ENCODE data around the gene SLIT3.

SLIT3 gene

GRCh38 chr5:168790002-168790635, 510.8 kb downstream of the SLIT3 start:
- Mint-ChIP-seq H3K36me3 (no peaks in the 10 kb centered on the region), H3K9me3 (no peaks in the 10 kb centered on the region), H3K4me1 (no peaks in the 10 kb centered on the region), H3K4me3 (no peak overlapping the region), H3K27ac (no peak overlapping the region), H3K27me3 (no peaks in the 10 kb centered on the region)

- Mint-ChIP-seq H3K4me1 (no peaks in the 10 kb centered on the region), H3K36me3 (no peaks in the 10 kb centered on the region), H3K27ac (no peak overlapping the region), H3K9me3 (no peaks in the 10 kb centered on the region), H3K4me3 (no peak overlapping the region), H3K27me3 (no peaks in the 10 kb centered on the region)
Measured at GRCh38 chr5:168788786-168789185, 512.2 kb downstream of the SLIT3 start.

- H3K27me3 Mint-ChIP-seq, result no peaks in the 10 kb centered on the region
- no peaks in the 10 kb centered on the region for H3K9me3 Mint-ChIP-seq
- H3K36me3 Mint-ChIP-seq, result no peaks in the 10 kb centered on the region
- no peak overlapping the region for H3K4me3 Mint-ChIP-seq
- no peak overlapping the region for H3K27ac Mint-ChIP-seq
- H3K4me1 Mint-ChIP-seq, result no peaks in the 10 kb centered on the region
Measured at GRCh38 chr5:168788107-168788506, 512.8 kb downstream of the SLIT3 start.

DNA sequence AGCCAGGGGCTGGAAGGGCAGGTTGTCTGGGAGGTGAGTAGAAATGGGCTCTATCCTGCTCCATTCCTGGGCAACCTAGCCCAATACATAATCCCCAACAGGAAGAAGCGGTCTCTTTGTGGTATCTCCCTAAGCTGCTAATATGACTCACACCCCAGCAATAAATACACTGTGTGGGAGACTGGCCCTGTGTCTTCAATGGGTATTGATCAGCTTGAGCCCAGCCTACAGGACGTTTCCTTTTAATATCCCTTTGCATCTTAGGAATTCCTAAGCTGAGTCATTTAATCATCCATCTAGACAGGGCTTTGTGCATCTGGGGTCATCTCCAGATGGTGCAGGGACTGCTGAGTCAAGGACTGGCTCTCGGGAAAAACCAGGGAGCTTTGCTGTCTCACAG, 514.8 kb downstream of the SLIT3 start:
- no peaks in the 10 kb centered on the region for H3K27me3 Mint-ChIP-seq
- no peaks in the 10 kb centered on the region for H3K36me3 Mint-ChIP-seq
- no peaks in the 10 kb centered on the region for H3K9me3 Mint-ChIP-seq

GRCh38 chr5:168784454-168784853, 516.5 kb downstream of the SLIT3 start:
- H3K27me3 Mint-ChIP-seq, result no peaks in the 10 kb centered on the region
- H3K9me3 Mint-ChIP-seq, result no peaks in the 10 kb centered on the region
- no peak overlapping the region for H3K27ac Mint-ChIP-seq
- H3K4me3 Mint-ChIP-seq, result no peak overlapping the region
- no peaks in the 10 kb centered on the region for H3K4me1 Mint-ChIP-seq
- H3K36me3 Mint-ChIP-seq, result no peaks in the 10 kb centered on the region

More for the DNA sequence above, 514.8 kb downstream of the SLIT3 start:
- no peaks in the 10 kb centered on the region for H3K4me1 Mint-ChIP-seq
- H3K27ac Mint-ChIP-seq, result no peak overlapping the region
- H3K4me3 Mint-ChIP-seq, result no peak overlapping the region

- H3K27me3 Mint-ChIP-seq, result no peaks in the 10 kb centered on the region
- no peak overlapping the region for H3K27ac Mint-ChIP-seq
- H3K9me3 Mint-ChIP-seq, result no peaks in the 10 kb centered on the region
- H3K4me3 Mint-ChIP-seq, result no peak overlapping the region
- no peaks in the 10 kb centered on the region for H3K4me1 Mint-ChIP-seq
- H3K36me3 Mint-ChIP-seq, result no peaks in the 10 kb centered on the region
Measured at GRCh38 chr5:168781941-168782571, 518.9 kb downstream of the SLIT3 start.

DNA sequence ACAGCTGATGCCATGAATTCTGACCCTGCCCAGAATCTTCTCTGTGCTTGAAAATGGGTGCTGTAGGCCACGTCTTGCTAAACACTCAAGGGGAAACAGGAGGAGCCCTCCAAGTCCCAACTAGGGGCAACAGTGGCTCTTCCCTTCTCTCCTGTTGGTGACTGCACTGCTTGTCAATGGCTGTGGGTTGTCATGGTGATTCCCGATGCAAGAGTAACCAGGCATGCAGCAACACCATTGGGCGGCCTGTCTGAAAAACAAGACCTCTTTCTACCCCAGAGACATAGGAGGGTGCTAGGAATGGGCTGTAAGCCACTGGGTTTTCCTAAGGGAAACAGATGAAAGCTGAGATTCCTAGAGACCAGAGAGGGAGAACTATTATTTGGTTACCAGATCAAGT, 520.1 kb downstream of the SLIT3 start:
- no peak overlapping the region for H3K4me3 Mint-ChIP-seq
- H3K36me3 Mint-ChIP-seq, result no peaks in the 10 kb centered on the region
- H3K27ac Mint-ChIP-seq, result no peak overlapping the region
- no peaks in the 10 kb centered on the region for H3K9me3 Mint-ChIP-seq
- no peaks in the 10 kb centered on the region for H3K4me1 Mint-ChIP-seq
- H3K27me3 Mint-ChIP-seq, result no peaks in the 10 kb centered on the region

GRCh38 chr5:168779333-168779732, 521.6 kb downstream of the SLIT3 start:
- no peaks in the 10 kb centered on the region for H3K36me3 Mint-ChIP-seq
- no peaks in the 10 kb centered on the region for H3K27me3 Mint-ChIP-seq
- no peak overlapping the region for H3K4me3 Mint-ChIP-seq
- no peak overlapping the region for H3K27ac Mint-ChIP-seq
- H3K4me1 Mint-ChIP-seq, result no peaks in the 10 kb centered on the region
- H3K9me3 Mint-ChIP-seq, result no peaks in the 10 kb centered on the region

DNA sequence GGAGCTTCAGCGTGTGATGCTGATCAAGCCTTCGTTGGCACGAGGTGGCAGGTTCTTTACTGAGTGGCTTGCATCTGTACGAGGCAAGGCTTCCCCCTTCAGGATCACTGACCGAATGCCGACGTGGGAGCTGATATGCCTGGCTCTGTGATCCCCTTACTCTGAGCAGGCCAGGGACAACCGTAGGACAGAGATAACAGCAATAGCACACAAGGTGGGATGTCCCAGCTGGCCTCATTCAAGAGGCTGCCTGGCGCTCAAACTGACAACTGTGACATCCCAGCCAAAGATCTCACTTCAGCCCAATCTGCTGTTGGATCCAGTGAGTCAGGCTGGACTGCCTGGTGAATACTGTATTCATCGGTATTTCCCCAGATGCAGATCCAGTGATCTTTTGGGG, 522.4 kb downstream of the SLIT3 start:
- no peaks in the 10 kb centered on the region for H3K9me3 Mint-ChIP-seq
- no peaks in the 10 kb centered on the region for H3K27me3 Mint-ChIP-seq
- no peak overlapping the region for H3K4me3 Mint-ChIP-seq
- no peak overlapping the region for H3K27ac Mint-ChIP-seq
- no peaks in the 10 kb centered on the region for H3K36me3 Mint-ChIP-seq
- no peaks in the 10 kb centered on the region for H3K4me1 Mint-ChIP-seq

- no peaks in the 10 kb centered on the region for H3K27me3 Mint-ChIP-seq
- H3K36me3 Mint-ChIP-seq, result no peaks in the 10 kb centered on the region
- H3K27ac Mint-ChIP-seq, result no peak overlapping the region
- no peak overlapping the region for H3K4me3 Mint-ChIP-seq
- H3K4me1 Mint-ChIP-seq, result no peaks in the 10 kb centered on the region
- H3K9me3 Mint-ChIP-seq, result no peaks in the 10 kb centered on the region
Measured at GRCh38 chr5:168777651-168778050, 523.3 kb downstream of the SLIT3 start.

GRCh38 chr5:168776070-168776469, 524.9 kb downstream of the SLIT3 start:
- Mint-ChIP-seq H3K27ac (no peak overlapping the region), H3K9me3 (no peaks in the 10 kb centered on the region), H3K4me3 (no peak overlapping the region), H3K27me3 (no peaks in the 10 kb centered on the region), H3K4me1 (no peaks in the 10 kb centered on the region), H3K36me3 (no peaks in the 10 kb centered on the region)

GRCh38 chr5:168773226-168773625, 527.7 kb downstream of the SLIT3 start:
- H3K4me3 Mint-ChIP-seq, result no peak overlapping the region
- H3K9me3 Mint-ChIP-seq, result no peaks in the 10 kb centered on the region
- H3K27me3 Mint-ChIP-seq, result no peaks in the 10 kb centered on the region
- H3K4me1 Mint-ChIP-seq, result no peaks in the 10 kb centered on the region
- H3K27ac Mint-ChIP-seq, result no peak overlapping the region
- H3K36me3 Mint-ChIP-seq, result no peaks in the 10 kb centered on the region

DNA sequence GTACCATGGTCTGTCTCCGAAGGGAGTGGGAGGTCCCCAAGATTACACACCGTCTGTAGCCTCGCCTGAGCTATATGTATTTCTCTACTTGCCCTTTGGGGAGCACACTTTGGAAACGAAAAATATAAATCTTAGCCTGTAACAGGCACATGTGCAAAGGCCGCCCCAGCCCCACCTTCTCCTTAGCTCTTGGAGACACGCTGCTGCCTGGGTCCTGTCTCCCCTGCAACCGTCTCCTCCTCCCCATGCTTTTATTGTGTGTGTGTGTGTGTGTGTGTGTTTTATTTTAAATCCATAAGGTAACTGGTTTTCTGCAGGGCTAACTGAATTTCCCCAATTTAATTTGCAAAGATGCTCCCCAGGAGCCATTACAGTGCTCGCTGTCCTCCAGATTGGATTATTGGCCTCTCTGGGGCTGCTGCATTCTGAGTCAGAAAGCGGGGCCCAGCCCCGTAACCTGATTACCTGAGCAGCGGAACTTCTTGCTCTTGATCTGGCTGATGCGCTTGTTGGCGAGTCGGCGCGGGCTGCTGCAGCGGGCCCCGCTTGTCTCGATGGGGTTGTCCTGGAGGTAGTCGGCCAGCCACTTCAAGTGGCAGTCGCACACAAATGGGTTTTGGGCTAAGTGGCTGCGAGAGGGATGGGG, 528.5 kb downstream of the SLIT3 start:
- Mint-ChIP-seq H3K4me1 (no peaks in the 10 kb centered on the region), H3K27ac (no peak overlapping the region), H3K36me3 (no peaks in the 10 kb centered on the region), H3K9me3 (no peaks in the 10 kb centered on the region), H3K27me3 (no peaks in the 10 kb centered on the region), H3K4me3 (no peak overlapping the region)

- Mint-ChIP-seq H3K4me1 (no peaks in the 10 kb centered on the region), H3K4me3 (no peak overlapping the region), H3K36me3 (no peaks in the 10 kb centered on the region), H3K27me3 (no peaks in the 10 kb centered on the region), H3K27ac (no peak overlapping the region), H3K9me3 (no peaks in the 10 kb centered on the region)
Measured at GRCh38 chr5:168771678-168772077, 529.3 kb downstream of the SLIT3 start.

DNA sequence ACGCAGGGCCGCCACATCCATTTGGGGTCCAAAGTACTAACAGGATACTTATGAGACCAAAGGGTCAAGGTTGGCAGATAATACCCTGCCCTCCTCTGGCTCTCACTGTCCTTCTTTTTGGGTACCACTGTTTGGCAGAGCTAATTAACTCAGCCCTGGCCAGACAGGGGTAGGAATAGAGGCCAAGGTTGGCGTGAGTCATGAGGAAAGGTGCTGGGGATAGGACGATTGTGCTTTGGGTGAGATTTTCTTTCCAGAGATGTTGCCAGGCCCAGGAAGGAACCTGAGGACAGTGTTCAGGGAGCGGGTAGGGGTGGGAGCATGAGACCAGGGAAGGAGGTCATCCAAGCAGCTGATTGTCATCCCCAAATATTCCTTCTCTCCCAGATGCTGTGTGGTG, 529.9 kb downstream of the SLIT3 start:
- no peak overlapping the region for H3K27ac Mint-ChIP-seq
- no peaks in the 10 kb centered on the region for H3K4me1 Mint-ChIP-seq
- no peaks in the 10 kb centered on the region for H3K9me3 Mint-ChIP-seq
- H3K36me3 Mint-ChIP-seq, result no peaks in the 10 kb centered on the region
- H3K27me3 Mint-ChIP-seq, result no peaks in the 10 kb centered on the region
- no peak overlapping the region for H3K4me3 Mint-ChIP-seq

DNA sequence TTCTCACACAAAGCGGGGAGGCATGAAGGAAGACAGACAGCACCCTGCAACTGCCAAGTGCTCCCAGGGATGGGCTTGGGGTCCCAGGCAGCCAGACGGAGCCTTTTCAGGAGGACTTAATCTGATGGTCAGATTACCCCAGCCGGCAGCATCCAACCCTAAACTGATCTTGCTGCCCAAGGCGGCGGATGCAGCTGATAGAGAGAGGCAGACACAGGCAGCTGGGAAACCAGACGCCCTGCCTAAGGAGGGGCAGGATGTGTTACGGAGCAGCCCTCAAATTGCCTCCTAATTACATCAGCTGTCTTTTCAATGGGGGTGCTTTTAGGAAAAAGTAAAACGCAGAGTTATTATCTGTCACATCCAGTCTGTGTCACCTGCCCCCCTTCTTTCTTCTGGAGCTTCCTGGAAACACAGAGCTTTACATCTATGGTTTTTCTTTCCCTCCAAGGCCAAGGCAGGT, 530.9 kb downstream of the SLIT3 start:
- Mint-ChIP-seq H3K4me3 (no peak overlapping the region), H3K9me3 (no peaks in the 10 kb centered on the region), H3K36me3 (no peaks in the 10 kb centered on the region), H3K27ac (no peak overlapping the region), H3K4me1 (no peaks in the 10 kb centered on the region), H3K27me3 (peaks cover 2% of the 10 kb centered on the region)
